Colonic mucosa (tissue), 4 donors: ENCODE results near the gene AFF4. TPM values are rescaled to one million over a fixed set of nuclear protein-coding genes. Genes with fewer than 3 reads are reported as not detected.
A peak's percentile ranks its signal among the peaks of the same experiment; 100 is the strongest.
"Not testable (repeated sequence)": the region's sequence is repeated elsewhere in the genome, so short reads cannot be mapped to it uniquely, and the experiment has no call there.

Source experiments
- DNase-seq: peaks from one replicate; pipeline ENCODE4 v3.0.0-alpha.2; 2020
- H3K27ac ChIP-seq: fragments of 200-600 bp; one replicate; pipeline ENCODE4 v1.8.0; 2021
- H3K27me3 ChIP-seq: fragments of 200-600 bp; one replicate; pipeline ENCODE4 v1.8.0; 2021
- H3K36me3 ChIP-seq: fragments of 200-600 bp; one replicate; pipeline ENCODE4 v1.8.0; 2021
- H3K4me1 ChIP-seq: fragments of 200-600 bp; one replicate; pipeline ENCODE4 v1.8.0; 2021; ENCODE audit warnings: mild to moderate bottlenecking
- H3K4me3 ChIP-seq: fragments of 200-600 bp; one replicate; pipeline ENCODE4 v1.8.0; 2021
- H3K9ac ChIP-seq, 2 donors: one replicate each; pipeline ENCODE4 v1.7.0; 2013; ENCODE audit warnings: control low read depth in 2 of 2, low read depth in 2 of 2, low read length in 2 of 2
- H3K9me3 ChIP-seq: fragments of 200-600 bp; one replicate; pipeline ENCODE4 v1.8.0; 2021
- CTCF ChIP-seq: fragments of 200-600 bp; IDR thresholded peaks from one replicate; pipeline ENCODE4 v1.8.0; 2022; ENCODE audit warnings: antibody characterized with exemption, mild to moderate bottlenecking
- intact Hi-C: fragments of 100-400 bp; cut with DNase I; formaldehyde crosslinking; loops from one replicate; pipeline ENCODE4 v1.14.1; 2022
- total RNA-seq, 2 donors: library from RNA; stranded (reverse); fragmentation: NEBNext Ultra II Directional in 1 of 2; extraction: Animal tissue kit (Norgen Biotek cat#: 25700) in 1 of 2; gene quantifications; one replicate each; pipeline ENCODE4 v1.2.1, GENCODE V29; 2021
- donor health status: healthy.
- donor health status: DM: no; HTN: no; CAD: no.
- donor health status: DM: no; HTN: no; CAD: no.

AFF4 gene
- total RNA-seq, 2 donors from 2014 or later: 42.4 to 75.2 TPM

DNA sequence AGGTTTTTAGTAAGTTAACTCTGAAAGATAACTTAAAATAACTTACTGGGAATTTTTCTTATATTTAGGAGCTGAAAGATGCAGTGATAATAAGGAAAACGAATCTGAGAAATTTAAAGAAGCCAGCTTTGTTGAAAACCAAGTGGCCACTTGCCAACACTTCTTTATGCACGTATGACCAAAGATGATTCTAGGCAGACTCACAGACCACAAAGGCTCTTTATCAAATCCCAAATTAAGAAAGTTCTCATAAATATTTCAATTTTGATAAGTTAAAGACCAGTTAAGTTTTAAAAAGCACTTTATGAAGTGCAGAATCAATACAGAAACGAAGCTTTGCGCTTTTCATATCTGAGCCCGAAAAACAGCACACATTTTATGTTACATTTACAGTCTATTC, 1.5 kb downstream of the AFF4 start:
- Histone ChIP-seq H3K4me1 (no peaks in the 10 kb centered on the region), H3K36me3 (no peaks in the 10 kb centered on the region), H3K27me3 (no peaks in the 10 kb centered on the region), H3K4me3 (peak overlapping the region; percentile 82), H3K27ac (peak overlapping the region; percentile 99), H3K9ac (peak overlapping the region in 1 of 2 donors; percentile 82), H3K9me3 (no peaks in the 10 kb centered on the region)
- intact Hi-C loops: loop anchor here (5.0 kb wide), 1 partner anchor 90 kb away; the partner anchor contains the start of gene HSPA4
- peak; percentile 24 for DNase-seq
- TF ChIP-seq CTCF: no peak

- not testable (repeated sequence) for H3K9me3 ChIP-seq, H3K4me1 ChIP-seq
- intact Hi-C loops: loop anchor here (5.0 kb wide), 1 partner anchor 91 kb away; the partner anchor contains the start of gene HSPA4
Measured at GRCh38 chr5:132961123-132961815, 2.2 kb downstream of the AFF4 start.

DNA sequence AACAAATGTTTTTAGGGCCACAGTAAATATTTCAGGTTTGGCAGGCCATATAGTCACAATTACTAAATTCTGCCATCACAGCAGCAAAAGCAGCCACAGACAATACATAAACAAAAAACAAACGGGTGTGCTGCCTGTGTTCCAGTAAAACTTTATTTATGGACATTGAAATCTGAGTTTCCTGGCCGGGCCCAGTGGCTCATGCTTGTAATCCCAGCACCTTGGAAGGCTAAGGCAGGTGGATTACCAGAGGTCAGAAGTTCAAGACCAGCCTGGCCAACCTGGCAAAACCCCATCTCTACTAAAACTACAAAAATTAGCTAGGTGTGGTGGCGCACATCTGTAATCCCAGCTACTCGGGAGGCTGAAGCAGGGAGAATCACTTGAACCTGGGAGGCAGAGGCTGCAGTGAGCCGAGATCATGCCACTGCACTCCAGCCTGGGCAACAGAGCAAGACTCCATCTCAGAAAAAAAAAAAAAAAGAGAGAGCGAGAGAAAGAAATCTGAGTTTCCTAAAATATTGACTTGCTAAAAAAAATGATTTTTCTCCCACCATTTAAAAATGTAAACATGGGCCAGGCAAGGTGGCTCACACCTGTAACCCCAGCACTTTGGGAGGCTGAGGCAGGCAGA, 7.2 kb downstream of the AFF4 start:
- H3K4me3 ChIP-seq, H3K9me3 ChIP-seq, H3K4me1 ChIP-seq, DNase-seq, intact Hi-C loops, H3K9ac ChIP-seq, H3K36me3 ChIP-seq, H3K27ac ChIP-seq, H3K27me3 ChIP-seq: not testable (repeated sequence)

More at GRCh38 chr5:132961123-132961815, 2.2 kb downstream of the AFF4 start:
- DNase-seq, H3K4me3 ChIP-seq, H3K27me3 ChIP-seq, H3K36me3 ChIP-seq: not testable (repeated sequence)
- Histone ChIP-seq H3K27ac (peak overlapping the region; percentile 99), H3K9ac (peak overlapping the region in 1 of 2 donors; percentile 82)

GRCh38 chr5:132953710-132954109, 9.7 kb downstream of the AFF4 start:
- no peak overlapping the region for H3K27ac ChIP-seq
- no peaks in the 10 kb centered on the region for H3K27me3 ChIP-seq
- intact Hi-C loops: no loop called here
- DNase-seq: no peak
- H3K36me3 ChIP-seq: no peaks in the 10 kb centered on the region
- H3K4me3 ChIP-seq: no peak overlapping the region
- H3K9ac ChIP-seq: no peak overlapping the region
- H3K9me3 ChIP-seq: no peaks in the 10 kb centered on the region
- no peaks in the 10 kb centered on the region for H3K4me1 ChIP-seq
- TF ChIP-seq CTCF: no peak

DNA sequence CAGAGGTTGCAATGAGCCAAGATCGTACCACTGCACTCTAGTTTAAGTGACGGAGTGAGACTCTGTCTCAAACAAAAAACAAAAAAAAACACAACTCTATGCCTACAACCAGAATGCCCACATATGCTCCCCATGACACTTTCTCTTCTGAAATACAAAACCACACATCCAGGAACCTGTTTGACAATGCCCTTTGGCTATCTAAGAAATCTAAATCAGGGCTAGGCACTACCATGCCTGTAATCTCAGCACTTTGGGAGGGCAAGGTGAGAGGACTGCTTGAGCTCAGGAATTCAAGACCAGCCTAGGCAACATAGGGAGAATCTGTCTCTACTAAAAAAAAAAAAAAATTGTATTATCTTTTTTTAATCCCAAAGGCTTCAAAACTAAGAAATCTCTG, 10.6 kb downstream of the AFF4 start:
- intact Hi-C loops: no loop called here

DNA sequence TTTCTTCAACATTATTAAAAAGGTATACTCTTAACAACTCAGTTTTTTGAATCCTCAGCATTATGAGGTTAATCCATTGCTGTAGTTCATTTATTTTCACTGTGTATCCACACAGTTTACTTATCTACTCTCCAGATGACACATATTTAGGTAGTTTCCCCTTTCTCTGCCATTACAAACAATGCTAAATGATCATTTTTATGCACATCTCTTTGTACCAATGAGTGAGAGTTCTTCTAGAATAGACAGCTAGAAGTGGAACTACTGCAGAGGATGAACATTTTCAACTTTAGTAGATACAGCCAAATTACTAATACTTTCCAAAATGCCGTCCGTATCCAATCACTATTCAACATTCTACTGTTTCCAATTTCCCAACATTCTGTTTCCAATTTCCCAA, 11.5 kb downstream of the AFF4 start:
- Histone ChIP-seq H3K36me3 (no peaks in the 10 kb centered on the region), H3K27ac (no peak overlapping the region), H3K4me3 (no peak overlapping the region), H3K9me3 (no peaks in the 10 kb centered on the region), H3K4me1 (no peaks in the 10 kb centered on the region), H3K9ac (no peak overlapping the region), H3K27me3 (no peaks in the 10 kb centered on the region)
- no peak for TF ChIP-seq CTCF
- intact Hi-C loops: no loop called here
- no peak for DNase-seq

More for the DNA sequence above, 10.6 kb downstream of the AFF4 start:
- H3K9me3 ChIP-seq: no peaks in the 10 kb centered on the region
- TF ChIP-seq CTCF: no peak
- DNase-seq: no peak
- H3K4me1 ChIP-seq: no peaks in the 10 kb centered on the region
- H3K27ac ChIP-seq: no peak overlapping the region
- H3K36me3 ChIP-seq: no peaks in the 10 kb centered on the region
- no peak overlapping the region for H3K9ac ChIP-seq
- H3K4me3 ChIP-seq: no peak overlapping the region
- no peaks in the 10 kb centered on the region for H3K27me3 ChIP-seq
